Activated T-cell treated with anti-CD3 and anti-CD28 coated beads for 1 hour (primary cell): ENCODE measurements around the gene LBR.

Source experiments
- DNase-seq: peaks from one replicate; pipeline ENCODE4 v3.0.0-alpha.2; 2020; ENCODE audit warnings: low read depth

LBR gene

GRCh38 chr1:225464851-225465792, 37.3 kb upstream of the LBR start:
- no peak for DNase-seq

DNA sequence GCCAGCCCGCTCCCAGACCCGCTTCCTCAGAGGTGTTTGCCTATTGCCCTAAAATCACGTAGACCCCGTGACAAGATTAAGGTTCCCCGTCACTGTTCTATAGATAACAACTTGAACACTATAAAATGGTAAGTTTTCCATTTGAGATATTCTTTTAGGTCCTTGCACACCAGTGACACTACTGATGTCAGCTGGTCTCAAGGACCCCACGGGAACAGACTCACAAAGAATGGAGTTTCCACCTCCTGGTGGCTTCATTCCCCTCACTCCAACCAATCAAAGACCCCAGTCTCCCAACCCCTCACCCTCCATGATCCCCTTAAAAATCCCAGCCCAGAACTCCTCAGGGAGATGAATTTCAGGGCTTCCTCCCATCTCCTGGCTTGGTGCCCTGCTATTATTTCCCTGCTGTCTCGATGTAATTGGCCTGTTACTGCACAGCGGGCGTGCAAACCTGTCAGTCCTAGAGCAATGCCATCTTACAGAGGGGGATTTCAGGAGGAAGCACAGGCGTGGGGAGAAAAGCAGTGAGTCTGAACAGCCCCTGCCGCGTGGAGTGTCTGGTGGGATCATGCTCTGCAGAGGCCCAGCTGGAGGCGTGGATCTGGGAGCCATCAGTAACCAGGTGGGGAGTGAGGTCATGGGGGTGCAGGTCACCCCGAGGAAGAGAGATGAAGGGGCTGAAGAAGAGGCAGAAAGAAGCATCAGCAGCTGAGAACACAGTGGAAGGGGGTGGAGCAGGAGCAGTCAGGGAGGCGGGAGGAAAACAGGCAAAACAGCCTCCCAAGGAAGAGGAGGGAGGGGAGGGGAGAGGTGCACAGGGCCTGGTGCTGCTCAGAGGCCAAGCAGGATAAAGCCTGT, 35.1 kb upstream of the LBR start:
- DNase-seq: no peak

GRCh38 chr1:225462429-225462713, 34.5 kb upstream of the LBR start:
- DNase-seq: no peak

GRCh38 chr1:225461533-225462428, 33.9 kb upstream of the LBR start:
- DNase-seq: no peak

DNA sequence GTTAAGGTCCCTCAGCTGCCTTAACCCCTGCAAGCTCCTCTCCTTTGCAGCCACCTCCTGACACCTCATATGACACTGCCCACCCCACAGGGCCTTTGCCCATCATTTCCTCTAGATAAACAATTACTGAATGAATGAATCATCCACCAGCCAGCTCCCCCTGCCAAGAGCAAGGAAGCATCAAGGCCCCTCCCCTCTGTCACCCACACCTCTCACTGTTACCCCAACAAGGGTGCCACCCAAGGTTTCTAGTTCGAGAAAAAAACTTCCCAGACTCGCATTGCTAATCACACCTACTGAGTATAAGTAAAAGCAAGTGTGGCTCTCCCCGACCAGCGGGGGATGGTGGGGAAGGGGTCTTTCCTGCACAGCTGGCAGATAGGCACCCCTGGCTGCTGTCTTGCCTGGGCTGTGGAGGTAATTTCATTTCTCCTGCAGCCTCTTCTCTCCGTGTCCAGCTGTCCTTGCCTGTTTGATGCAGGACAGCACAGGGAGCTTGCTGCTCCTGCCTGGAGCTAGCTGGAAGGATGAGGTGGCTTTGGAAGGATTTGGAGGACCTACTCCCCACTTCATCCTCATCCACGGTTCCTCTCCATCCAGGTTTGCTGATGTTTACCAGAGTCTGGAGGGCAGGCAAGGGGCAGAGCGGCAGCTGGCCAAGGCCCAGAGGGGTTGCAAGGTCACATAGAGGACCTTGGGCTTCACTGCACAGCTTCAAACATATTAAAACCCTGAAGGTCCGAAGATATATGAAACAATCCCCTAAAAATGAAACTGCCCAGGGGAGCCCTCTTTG, 33.1 kb upstream of the LBR start:
- DNase-seq: no peak

DNA sequence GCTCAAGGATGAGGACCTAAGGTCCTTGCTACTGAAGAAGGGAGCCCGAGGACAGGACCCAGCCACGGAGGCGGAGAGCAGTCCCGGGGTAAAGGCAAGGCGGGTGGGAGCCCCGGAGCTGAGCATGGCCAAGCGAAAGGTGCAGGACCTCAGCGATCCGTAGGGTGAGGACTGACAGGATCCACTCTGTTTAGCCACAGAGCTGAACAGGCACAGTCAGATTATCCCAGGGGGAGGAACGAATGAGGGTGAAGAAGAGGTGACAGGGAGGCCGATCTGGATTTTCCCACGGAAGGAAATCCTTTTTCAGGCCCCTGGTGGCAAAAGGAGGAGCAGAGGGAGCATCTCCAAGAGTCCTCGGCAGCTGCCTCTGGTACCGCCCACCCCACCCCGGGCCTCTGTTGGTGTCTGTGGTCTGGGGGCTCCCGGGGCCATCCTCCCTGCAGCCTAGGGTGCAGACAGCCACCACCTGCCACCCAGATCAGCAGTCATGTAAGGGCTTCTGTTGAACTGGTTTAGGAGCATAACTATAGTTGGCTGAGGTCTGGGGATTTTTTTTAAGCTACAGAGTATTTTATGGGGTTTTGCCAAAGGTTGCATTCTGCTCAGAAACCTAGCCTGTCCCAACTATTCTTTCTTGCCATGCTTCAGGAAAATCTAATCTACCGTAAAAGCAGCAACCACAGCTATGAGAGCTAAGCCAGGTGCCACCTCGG, 32.3 kb upstream of the LBR start:
- DNase-seq: no peak

GRCh38 chr1:225458222-225458631, 30.4 kb upstream of the LBR start:
- no peak for DNase-seq

GRCh38 chr1:225454733-225455132, 26.9 kb upstream of the LBR start:
- DNase-seq: no peak

- DNase-seq: no peak
These were observed 26.2 kb upstream of the LBR start for GRCh38 chr1:225453797-225454648.

DNA sequence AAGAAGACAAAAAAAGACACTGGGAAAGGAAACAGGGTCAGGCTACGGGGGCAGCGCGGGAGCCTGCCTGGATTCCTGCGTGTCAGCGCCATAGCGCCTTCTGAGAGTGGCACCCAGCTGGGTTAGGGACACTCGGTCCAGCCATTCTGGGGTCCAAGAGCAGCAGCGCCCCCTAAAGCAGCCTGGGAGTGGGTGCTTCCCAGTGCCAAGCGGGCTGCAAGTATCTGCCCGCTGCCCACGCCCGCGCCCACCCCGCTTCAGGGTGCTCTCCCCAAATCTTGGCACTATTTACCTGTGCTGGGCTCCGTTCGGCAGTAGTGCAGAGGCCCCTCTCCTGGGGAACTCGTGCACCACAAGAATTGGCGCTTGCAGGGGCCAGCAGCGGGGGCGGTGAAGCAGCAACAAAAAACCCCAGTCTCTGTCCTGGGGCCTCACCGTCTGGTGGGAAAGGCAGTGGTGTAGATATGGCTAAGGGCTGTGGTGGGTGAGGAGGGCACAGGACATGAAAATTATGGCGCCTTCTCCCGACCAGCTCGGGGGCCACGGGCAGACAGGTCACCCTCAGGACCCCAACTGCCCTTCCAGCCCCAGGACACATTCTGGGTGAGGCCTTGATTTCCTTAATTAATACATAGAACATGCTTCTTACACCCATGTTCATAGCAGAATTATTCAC, 24.1 kb upstream of the LBR start:
- no peak for DNase-seq

DNA sequence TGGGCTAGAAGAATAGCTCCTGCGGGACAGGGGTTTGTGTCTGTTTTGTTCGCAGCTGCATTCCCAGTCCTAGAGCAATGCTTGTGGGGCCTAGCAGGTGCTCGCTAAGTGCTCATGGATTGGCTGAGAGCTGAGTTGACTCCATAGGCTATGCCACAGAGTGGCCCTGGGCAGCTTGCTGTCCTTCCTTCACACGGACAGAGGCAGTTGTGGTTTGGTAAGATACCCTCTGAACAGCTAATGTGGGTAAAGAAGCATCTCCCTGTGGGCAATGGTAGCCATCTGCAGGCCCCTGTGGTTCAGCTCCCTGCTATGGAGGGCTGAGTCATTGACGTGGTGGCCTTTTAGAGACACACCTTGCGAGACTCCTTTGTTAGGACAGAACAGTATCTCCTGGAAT, 23.5 kb upstream of the LBR start:
- DNase-seq: no peak

DNA sequence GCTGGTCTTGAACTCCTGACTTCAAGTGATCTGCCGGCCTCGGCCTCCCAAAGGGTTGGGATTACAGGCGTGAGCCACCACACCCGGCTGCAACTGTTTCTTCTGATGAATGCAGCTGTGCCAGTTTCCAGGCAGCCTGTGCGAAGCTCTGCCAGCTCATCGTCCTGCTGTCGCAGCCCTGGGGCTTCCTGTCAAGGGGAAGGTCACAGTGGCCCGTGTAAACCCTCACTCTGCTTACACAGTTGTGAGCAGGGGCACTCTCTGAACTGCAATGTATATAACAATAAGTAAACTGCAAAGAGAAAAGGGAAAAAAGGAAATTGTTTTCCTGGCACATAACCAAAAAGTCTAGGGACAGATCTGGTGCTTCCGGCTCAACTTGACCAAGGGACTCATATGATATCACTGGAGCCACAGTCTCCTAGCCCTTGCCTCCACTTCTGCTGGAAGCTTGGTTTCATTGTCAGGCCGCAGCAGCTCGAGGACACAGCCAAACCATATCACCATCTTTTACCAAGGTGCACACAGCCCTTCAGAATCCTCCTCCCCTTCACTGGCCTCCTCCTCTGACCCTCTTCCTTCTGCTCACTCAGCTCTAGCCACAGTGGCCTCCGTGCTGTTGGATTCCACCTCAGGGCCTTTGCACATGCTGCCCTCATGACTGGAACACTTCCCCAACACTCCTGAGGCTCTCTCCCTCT, 22.8 kb upstream of the LBR start:
- DNase-seq: no peak

- no peak for DNase-seq
These were observed 21.9 kb upstream of the LBR start for GRCh38 chr1:225449774-225450173.

- DNase-seq: no peak
These were observed 21.4 kb upstream of the LBR start for GRCh38 chr1:225449261-225449660.

DNA sequence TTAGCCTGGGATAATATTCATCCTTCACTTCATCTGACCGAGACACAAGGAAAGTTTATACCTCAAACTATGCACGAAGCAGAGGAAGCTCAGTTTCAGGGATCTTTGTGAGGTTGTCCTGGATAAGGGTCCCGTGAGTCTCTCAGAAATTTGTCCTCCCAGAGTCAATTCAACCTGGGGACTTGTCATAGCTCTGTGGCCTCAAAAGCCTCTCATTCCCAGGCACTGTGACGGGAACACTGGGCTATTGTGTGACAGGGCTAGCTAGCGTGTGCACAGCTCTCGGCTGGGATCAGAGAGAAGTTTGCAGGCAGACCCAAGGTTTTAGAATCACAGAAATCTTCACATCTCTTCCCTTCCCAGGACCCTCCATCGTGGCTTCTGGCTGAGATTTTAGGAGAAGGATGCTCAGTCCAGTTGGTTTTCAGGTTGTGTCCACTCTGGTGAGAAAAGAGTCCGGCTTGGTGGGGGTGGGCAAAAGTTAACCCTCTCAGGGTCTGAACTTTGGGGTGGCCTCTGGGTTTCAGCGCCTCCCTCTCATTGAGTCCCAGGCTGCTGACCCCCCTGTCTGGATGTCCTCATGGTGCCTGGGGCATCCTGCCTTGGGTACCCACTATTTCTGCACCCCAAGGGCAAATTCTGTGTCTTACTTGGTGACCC, 20.4 kb upstream of the LBR start:
- DNase-seq: no peak

DNA sequence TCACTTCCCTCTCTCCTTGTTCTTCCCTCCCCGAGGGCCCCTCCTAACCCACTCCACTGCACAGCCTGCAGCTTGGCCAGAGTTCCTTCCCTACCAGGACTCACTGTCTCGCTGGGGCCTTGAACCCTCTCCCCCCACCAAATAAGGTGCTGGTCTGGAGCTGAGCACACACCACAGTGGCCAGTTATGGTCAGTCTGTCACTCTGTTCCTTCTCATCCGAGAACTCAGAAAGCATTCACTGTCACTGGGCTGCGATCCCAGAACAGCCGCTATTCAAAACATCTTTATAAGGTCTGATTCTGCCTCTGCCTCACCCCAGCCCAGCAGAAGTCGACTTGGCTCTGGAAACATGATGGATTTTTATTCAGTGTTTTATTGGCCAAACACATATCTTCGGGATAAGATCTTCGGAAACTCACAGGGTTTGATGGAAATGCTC, 19.8 kb upstream of the LBR start:
- no peak for DNase-seq

GRCh38 chr1:225446981-225447615, 19.3 kb upstream of the LBR start:
- DNase-seq: no peak

DNA sequence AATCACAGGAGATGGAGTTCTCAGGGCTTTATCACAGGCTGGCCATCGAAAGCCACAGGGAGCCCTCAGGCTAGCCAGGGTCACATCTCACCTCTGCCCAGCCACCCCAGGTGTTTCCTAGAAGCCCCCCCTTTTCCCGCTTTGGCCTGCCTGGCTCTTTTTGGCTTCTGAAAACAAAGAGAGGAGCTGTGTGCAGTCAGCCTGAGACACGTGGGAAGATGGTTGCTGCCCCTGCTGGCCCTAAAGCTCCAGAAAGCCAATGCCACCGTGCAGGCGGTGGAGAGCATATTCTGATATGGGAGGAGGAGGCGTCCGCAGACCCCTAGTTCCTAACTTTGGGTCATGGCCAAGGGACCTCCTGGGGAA, 18.7 kb upstream of the LBR start:
- DNase-seq: no peak
